Measurements from ENCODE around the gene EXOC6.

The EXOC6 gene

GRCh38 chr10:92834331-92834730, 14.0 kb upstream of the EXOC6 start:
- DNase-seq (ENCODE audit: low read depth), result no peak
- TF ChIP-seq CTCF (conservative IDR thresholded peaks at IDR 0.05; ENCODE audit: low read length), result no peak
- no peak overlapping the region for H3K4me3 ChIP-seq (ENCODE audit: low read length)

GRCh38 chr10:92834986-92835385, 13.3 kb upstream of the EXOC6 start:
- no peak for DNase-seq (ENCODE audit: low read depth)
- TF ChIP-seq CTCF (conservative IDR thresholded peaks at IDR 0.05; ENCODE audit: low read length), result no peak
- H3K4me3 ChIP-seq (ENCODE audit: low read length), result no peak overlapping the region

GRCh38 chr10:92837456-92837855, 10.9 kb upstream of the EXOC6 start:
- DNase-seq (ENCODE audit: low read depth), result no peak
- no peak overlapping the region for H3K4me3 ChIP-seq (ENCODE audit: low read length)
- TF ChIP-seq CTCF (conservative IDR thresholded peaks at IDR 0.05; ENCODE audit: low read length), result no peak

- no peak; the same call in 1 of the 2 replicates for TF ChIP-seq CTCF (conservative IDR thresholded peaks at IDR 0.05; ENCODE audit: low read length)
Measured at GRCh38 chr10:92839191-92840085, 8.9 kb upstream of the EXOC6 start.

GRCh38 chr10:92844746-92845145, 3.6 kb upstream of the EXOC6 start:
- no peak overlapping the region for H3K4me3 ChIP-seq (ENCODE audit: low read length)
- DNase-seq (ENCODE audit: low read depth), result no peak
- TF ChIP-seq CTCF (conservative IDR thresholded peaks at IDR 0.05; ENCODE audit: low read length), result no peak

More at GRCh38 chr10:92839191-92840085, 8.9 kb upstream of the EXOC6 start:
- peak; percentile 12 for DNase-seq (ENCODE audit: low read depth)
- no peak overlapping the region for H3K4me3 ChIP-seq (ENCODE audit: low read length)

- DNase-seq (ENCODE audit: low read depth), result no peak
- TF ChIP-seq CTCF (conservative IDR thresholded peaks at IDR 0.05; ENCODE audit: low read length), result no peak
- H3K4me3 ChIP-seq (ENCODE audit: low read length), result no peak overlapping the region
Measured at GRCh38 chr10:92845921-92846320, 2.4 kb upstream of the EXOC6 start.

- H3K4me3 ChIP-seq (ENCODE audit: low read length), result no peak overlapping the region
Measured at GRCh38 chr10:92846344-92846743, 2.0 kb upstream of the EXOC6 start.

More at GRCh38 chr10:92846344-92846743, 2.0 kb upstream of the EXOC6 start:
- DNase-seq (ENCODE audit: low read depth), result no peak
- no peak for TF ChIP-seq CTCF (conservative IDR thresholded peaks at IDR 0.05; ENCODE audit: low read length)
